ENCODE data around the gene SUPT20H.
A peak's percentile ranks its signal among the peaks of the same experiment; 100 is the strongest.

The SUPT20H gene

GRCh38 chr13:36981156-36981743 is 78.2 kb downstream of the SUPT20H start:
- no peaks in the 10 kb centered on the region for H3K9me3 ChIP-seq (ENCODE audit: insufficient read depth, low read length)
- TF ChIP-seq EZH2phosphoT487 (conservative IDR thresholded peaks at IDR 0.05; ENCODE audit: low read length) (no peak), CTCF (IDR thresholded peaks at IDR 0.05; ENCODE audit: insufficient read depth, low read length, poor library complexity, severe bottlenecking) (peak; percentile 50)
- peaks cover 11% of the 10 kb centered on the region for H3F3A ChIP-seq (ENCODE audit: insufficient read depth)
- no peaks in the 10 kb centered on the region for H3K79me2 ChIP-seq (ENCODE audit: insufficient read depth, low read length)
- H2AFZ ChIP-seq (ENCODE audit: low read depth, low read length, severe bottlenecking): no peak overlapping the region
- no peaks in the 10 kb centered on the region for H4K20me1 ChIP-seq (ENCODE audit: low read depth, low read length)
- H3K27me3 ChIP-seq (ENCODE audit: low read length): no peaks in the 10 kb centered on the region
- H3K4me2 ChIP-seq (ENCODE audit: low read depth, low read length, poor library complexity, severe bottlenecking): no peak overlapping the region
- H3K9me2 ChIP-seq (replicated peaks; ENCODE audit: insufficient read depth, low read length): no peaks in the 10 kb centered on the region
- no peak overlapping the region for H3K27ac ChIP-seq (ENCODE audit: low read depth, low read length)
- H3K9ac ChIP-seq (ENCODE audit: low read length): no peak overlapping the region
- peaks cover 32% of the 10 kb centered on the region for H3K36me3 ChIP-seq (ENCODE audit: low read length)
- H3K4me3 ChIP-seq (ENCODE audit: insufficient read depth, low read length, poor library complexity, severe bottlenecking): no peak overlapping the region

- no peaks in the 10 kb centered on the region for H3K9me2 ChIP-seq (replicated peaks; ENCODE audit: insufficient read depth, low read length)
- TF ChIP-seq CTCF (IDR thresholded peaks at IDR 0.05; ENCODE audit: insufficient read depth, low read length, poor library complexity, severe bottlenecking): no peak
- no peak for TF ChIP-seq EZH2phosphoT487 (conservative IDR thresholded peaks at IDR 0.05; ENCODE audit: low read length)
- no peaks in the 10 kb centered on the region for H3K9me3 ChIP-seq (ENCODE audit: insufficient read depth, low read length)
- H3K27ac ChIP-seq (ENCODE audit: low read depth, low read length): no peak overlapping the region
- no peaks in the 10 kb centered on the region for H3K27me3 ChIP-seq (ENCODE audit: low read length)
- H2AFZ ChIP-seq (ENCODE audit: low read depth, low read length, severe bottlenecking): no peak overlapping the region
- no peak overlapping the region for H3K4me3 ChIP-seq (ENCODE audit: insufficient read depth, low read length, poor library complexity, severe bottlenecking)
- no peaks in the 10 kb centered on the region for H3K79me2 ChIP-seq (ENCODE audit: insufficient read depth, low read length)
- peaks cover 23% of the 10 kb centered on the region for H3K36me3 ChIP-seq (ENCODE audit: low read length)
- H3K9ac ChIP-seq (ENCODE audit: low read length): no peak overlapping the region
- H4K20me1 ChIP-seq (ENCODE audit: low read depth, low read length): no peaks in the 10 kb centered on the region
- H3F3A ChIP-seq (ENCODE audit: insufficient read depth): peaks cover 11% of the 10 kb centered on the region
- H3K4me2 ChIP-seq (ENCODE audit: low read depth, low read length, poor library complexity, severe bottlenecking): no peak overlapping the region
Observed at GRCh38 chr13:36979361-36980050, 80.0 kb downstream of the SUPT20H start.

DNA sequence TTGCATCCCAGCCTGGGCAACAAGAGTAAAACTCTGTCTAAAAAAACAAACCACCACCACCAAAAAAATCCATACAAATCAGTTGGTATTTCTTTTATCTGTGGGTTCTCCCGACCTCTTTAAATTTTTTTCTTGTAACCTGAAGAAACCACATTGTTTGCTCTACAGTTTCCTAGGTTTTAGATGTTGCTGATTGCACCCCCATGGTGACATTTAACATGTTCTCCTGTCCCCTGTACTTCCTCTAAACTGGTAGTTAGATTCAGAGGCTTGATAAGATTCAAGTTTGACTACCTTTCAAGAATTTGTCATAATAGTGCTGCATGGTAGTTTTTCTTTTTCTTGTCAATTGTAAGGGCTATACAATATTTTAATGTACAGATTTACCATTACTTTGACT is 84.3 kb downstream of the SUPT20H start:
- Histone ChIP-seq H3K4me2 (ENCODE audit: low read depth, low read length, poor library complexity, severe bottlenecking) (no peak overlapping the region), H3K36me3 (ENCODE audit: low read length) (peaks cover 25% of the 10 kb centered on the region), H3K9me2 (replicated peaks; ENCODE audit: insufficient read depth, low read length) (no peaks in the 10 kb centered on the region)

More for the DNA sequence above, 84.3 kb downstream of the SUPT20H start:
- no peak overlapping the region for H3K27ac ChIP-seq (ENCODE audit: low read depth, low read length)
- H3K79me2 ChIP-seq (ENCODE audit: insufficient read depth, low read length): peaks cover 6% of the 10 kb centered on the region; the same call in 1 of the 2 replicates
- TF ChIP-seq CTCF (IDR thresholded peaks at IDR 0.05; ENCODE audit: insufficient read depth, low read length, poor library complexity, severe bottlenecking) (no peak), EZH2phosphoT487 (conservative IDR thresholded peaks at IDR 0.05; ENCODE audit: low read length) (no peak)
- no peak overlapping the region for H2AFZ ChIP-seq (ENCODE audit: low read depth, low read length, severe bottlenecking)
- H3K4me3 ChIP-seq (ENCODE audit: insufficient read depth, low read length, poor library complexity, severe bottlenecking): no peak overlapping the region
- no peak overlapping the region for H3K9ac ChIP-seq (ENCODE audit: low read length)
- peaks cover 12% of the 10 kb centered on the region for H3F3A ChIP-seq (ENCODE audit: insufficient read depth)
- H3K27me3 ChIP-seq (ENCODE audit: low read length): no peaks in the 10 kb centered on the region
- H4K20me1 ChIP-seq (ENCODE audit: low read depth, low read length): peaks cover 7% of the 10 kb centered on the region
- no peaks in the 10 kb centered on the region for H3K9me3 ChIP-seq (ENCODE audit: insufficient read depth, low read length)
